Measurements from ENCODE around the gene SPRR1A. TPM values are rescaled to one million over a fixed set of nuclear protein-coding genes. Genes with fewer than 3 reads are reported as not detected.

SPRR1A gene
- total and polyA plus RNA-seq, 2 of the 13 experiments (the other 11 are each of a cell fraction or from before 2014, with no cell fraction given), result not detected

DNA sequence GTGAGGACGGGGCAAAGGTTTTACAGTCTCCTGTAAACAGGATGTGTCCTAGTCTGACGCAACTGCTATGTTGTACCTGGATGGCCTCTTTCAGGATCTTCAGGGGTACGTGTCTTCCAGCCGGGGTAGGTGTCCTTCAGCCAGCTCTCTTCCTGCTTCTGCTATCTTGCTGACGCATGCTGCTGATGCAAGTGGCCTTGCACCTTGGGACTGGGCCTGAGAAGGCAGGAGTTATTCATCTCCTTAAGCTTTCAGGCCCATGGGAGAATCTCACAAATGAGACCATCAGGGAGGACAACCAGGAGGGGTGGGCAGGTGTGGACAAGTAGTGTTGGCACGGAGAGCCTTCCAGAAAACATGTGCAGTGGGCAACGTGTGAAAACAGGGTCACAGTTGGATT, 39.2 kb downstream of the SPRR1A start (continued):
- TF ChIP-seq PHF5A (CRISPR knock-in tag; IDR thresholded peaks at IDR 0.05; ENCODE audit: low read depth, unreplicated experiment) (no peak), FOXP1 (IDR thresholded peaks at IDR 0.05) (no peak), FOXP1 (CRISPR knock-in tag; IDR thresholded peaks at IDR 0.05) (no peak), ZFP36L1 (CRISPR knock-in tag; IDR thresholded peaks at IDR 0.05) (no peak)

DNA sequence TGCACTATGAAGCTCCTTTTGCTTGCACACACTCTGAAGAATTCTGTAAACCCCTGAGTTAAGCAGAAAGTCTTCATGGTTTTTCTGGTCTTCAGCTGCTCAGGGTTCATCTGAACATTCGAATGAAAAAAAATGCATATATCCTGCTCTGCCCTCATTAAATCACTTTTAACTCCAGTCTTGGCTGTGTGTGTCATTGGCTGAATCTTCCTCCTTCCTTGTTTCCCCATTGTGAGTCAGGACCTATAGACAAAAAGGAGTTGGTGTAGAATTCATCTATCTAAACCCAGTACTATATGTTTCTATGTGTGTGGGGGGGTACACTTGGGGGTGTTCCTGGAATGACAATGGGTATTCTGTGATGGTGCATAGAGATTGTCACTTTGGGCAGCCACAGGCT, 40.5 kb downstream of the SPRR1A start:
- no peak for ATAC-seq
- no peak overlapping the region for H3K4me3 ChIP-seq (replicated peaks in 1 of 3; ENCODE audit: insufficient read depth in 1 of 3, low read depth in 2 of 3, low read length in 3 of 3)
- POLR2A ChIA-PET, result no interaction called here
- H3K9me3 ChIP-seq (ENCODE audit: low read length), result no peaks in the 10 kb centered on the region
- no peaks in the 10 kb centered on the region for H4K20me1 ChIP-seq (ENCODE audit: insufficient read depth, low read length)
- intact Hi-C loops (cut with micrococcal nuclease; ENCODE audit: unreplicated experiment), result no loop called here
- no peak for DNase-seq (ENCODE audit: low spot score)
- no peaks in the 10 kb centered on the region for H3K4me1 ChIP-seq (ENCODE audit: insufficient read depth, low read length)
- BruUV-seq (replicated peaks), result no TSS peak
- no peaks in the 10 kb centered on the region for H3K36me3 ChIP-seq (replicated peaks in 1 of 2; ENCODE audit: control insufficient read depth in 1 of 2, insufficient read depth in 2 of 2, low read length in 2 of 2)
- no peak overlapping the region for H3K27ac ChIP-seq (ENCODE audit: extremely low read length, insufficient read depth, low read length)
- in situ Hi-C loops (cut with HindIII; ENCODE audit: extremely low pct_ligation_motif_present, low pct_unique_long_range_greater_than_20kb), result no loop called here
- no peaks in the 10 kb centered on the region for H3K27me3 ChIP-seq (ENCODE audit: control insufficient read depth in 1 of 2, insufficient read depth in 2 of 2, low read length in 2 of 2)
- no peak overlapping the region for H3K9ac ChIP-seq (ENCODE audit: insufficient read depth, low read depth, low read length)
- TF ChIP-seq ZNF530 (CRISPR knock-in tag; IDR thresholded peaks at IDR 0.05; ENCODE audit: low read depth), result no peak
- TF ChIP-seq ZNF317 (CRISPR knock-in tag; IDR thresholded peaks at IDR 0.05), result no peak
- no peak for TF ChIP-seq CENPT (CRISPR knock-in tag; IDR thresholded peaks at IDR 0.05; ENCODE audit: low read depth)
- TF ChIP-seq, protein P1, sequence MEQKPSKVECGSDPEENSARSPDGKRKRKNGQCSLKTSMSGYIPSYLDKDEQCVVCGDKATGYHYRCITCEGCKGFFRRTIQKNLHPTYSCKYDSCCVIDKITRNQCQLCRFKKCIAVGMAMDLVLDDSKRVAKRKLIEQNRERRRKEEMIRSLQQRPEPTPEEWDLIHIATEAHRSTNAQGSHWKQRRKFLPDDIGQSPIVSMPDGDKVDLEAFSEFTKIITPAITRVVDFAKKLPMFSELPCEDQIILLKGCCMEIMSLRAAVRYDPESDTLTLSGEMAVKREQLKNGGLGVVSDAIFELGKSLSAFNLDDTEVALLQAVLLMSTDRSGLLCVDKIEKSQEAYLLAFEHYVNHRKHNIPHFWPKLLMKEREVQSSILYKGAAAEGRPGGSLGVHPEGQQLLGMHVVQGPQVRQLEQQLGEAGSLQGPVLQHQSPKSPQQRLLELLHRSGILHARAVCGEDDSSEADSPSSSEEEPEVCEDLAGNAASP (CRISPR knock-in tag; IDR thresholded peaks at IDR 0.05; ENCODE audit: borderline replicate concordance), result no peak
- TF ChIP-seq, protein P2, sequence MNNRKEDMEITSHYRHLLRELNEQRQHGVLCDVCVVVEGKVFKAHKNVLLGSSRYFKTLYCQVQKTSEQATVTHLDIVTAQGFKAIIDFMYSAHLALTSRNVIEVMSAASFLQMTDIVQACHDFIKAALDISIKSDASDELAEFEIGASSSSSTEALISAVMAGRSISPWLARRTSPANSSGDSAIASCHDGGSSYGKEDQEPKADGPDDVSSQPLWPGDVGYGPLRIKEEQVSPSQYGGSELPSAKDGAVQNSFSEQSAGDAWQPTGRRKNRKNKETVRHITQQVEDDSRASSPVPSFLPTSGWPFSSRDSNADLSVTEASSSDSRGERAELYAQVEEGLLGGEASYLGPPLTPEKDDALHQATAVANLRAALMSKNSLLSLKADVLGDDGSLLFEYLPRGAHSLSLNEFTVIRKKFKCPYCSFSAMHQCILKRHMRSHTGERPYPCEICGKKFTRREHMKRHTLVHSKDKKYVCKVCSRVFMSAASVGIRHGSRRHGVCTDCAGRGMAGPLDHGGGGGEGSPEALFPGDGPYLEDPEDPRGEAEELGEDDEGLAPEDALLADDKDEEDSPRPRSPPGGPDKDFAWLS (CRISPR knock-in tag; IDR thresholded peaks at IDR 0.05; ENCODE audit: borderline replicate concordance), result no peak
- H3K79me2 ChIP-seq (ENCODE audit: insufficient read depth, low read length), result no peaks in the 10 kb centered on the region
- H3K4me2 ChIP-seq (ENCODE audit: low read depth, low read length), result no peak overlapping the region
- CTCF ChIA-PET (ENCODE audit: low intra/inter-chr PET ratio, low total read pairs), result no interaction called here
- 0% methylated on average over 1 of the region's 1 CpG for WGBS (ENCODE audit: low lambda C conversion rate)
- H2AFZ ChIP-seq (ENCODE audit: low read length), result no peak overlapping the region
- no peak for FAIRE-seq

All from HepG2 (cell line).